HG03565 (cell line): Measurements from ENCODE around the gene ZNF213.

ENCODE experiments used
- ATAC-seq: cut with Tn5 transposase; IDR thresholded peaks from one replicate; pipeline ENCODE4 v1.9.1; 2021; ENCODE audit warnings: mild to moderate bottlenecking, moderate library complexity; ENCODE audit not compliant: unreplicated experiment

The ZNF213 gene

DNA sequence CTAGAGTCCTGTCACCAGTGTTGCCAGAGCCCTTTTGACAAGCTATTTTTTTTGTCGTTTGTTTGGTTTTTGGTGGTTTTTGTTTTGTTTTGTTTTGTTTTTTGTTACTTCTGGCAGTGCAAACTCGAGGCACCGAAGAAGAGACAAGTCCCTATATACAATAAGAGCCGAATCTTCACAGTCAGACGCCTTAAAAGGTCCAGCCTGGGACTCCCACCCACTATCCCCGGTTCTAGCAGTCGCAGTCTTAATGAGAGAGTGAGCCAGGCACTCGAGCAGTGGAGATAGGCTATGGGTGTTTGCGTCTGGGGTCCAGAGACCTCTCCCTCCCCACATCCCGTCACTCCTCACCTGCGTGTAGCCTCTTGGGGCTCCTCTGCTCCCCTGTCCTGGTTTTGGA is 55.0 kb downstream of the ZNF213 start:
- no peak for ATAC-seq

DNA sequence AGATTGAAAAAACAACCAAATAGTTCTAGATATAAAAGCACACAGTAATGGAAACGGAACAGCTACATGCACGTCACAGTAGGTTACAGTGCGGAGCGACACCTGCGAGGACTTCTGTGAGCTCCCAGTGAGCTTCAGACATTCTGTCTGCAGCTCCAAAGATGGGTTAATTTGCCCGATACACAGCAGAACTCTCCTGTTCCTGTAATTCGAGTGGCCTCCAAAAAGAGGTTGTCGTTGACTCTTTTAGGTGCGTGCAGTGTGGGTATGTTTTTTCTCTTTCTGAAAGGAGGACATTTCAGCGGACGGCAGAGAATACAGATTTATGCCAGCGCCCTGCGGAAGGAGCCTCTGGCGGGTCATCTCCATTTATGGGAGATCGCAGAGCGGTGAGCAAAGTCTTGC is 56.1 kb downstream of the ZNF213 start:
- no peak for ATAC-seq
